OCI-LY3 (cell line): Measurements from ENCODE around the gene EHMT1.

Experiments
- CTCF ChIP-seq: fragments of 200-600, 300-600 bp; sonication (generic); IDR thresholded peaks from 2 replicates; pipeline ENCODE4 v1.5.1; 2014; ENCODE audit warnings: antibody characterized with exemption, low read length, low read depth
- EZH2phosphoT487 ChIP-seq: fragments of 200-600 bp; shearing (Covaris generic); IDR thresholded peaks from 2 replicates; pipeline ENCODE4 v1.6.1; 2018; ENCODE audit warnings: antibody characterized with exemption, mixed run types, low read depth

GRCh38 chr9:137875846-137876245, 257.0 kb downstream of the EHMT1 start:
- TF ChIP-seq CTCF (no peak), EZH2phosphoT487 (no peak)
